Prostate gland (tissue), 2 donors: ENCODE measurements around the gene SLC7A10.

Experiments
- CTCF ChIP-seq, 4 experiments: fragments of 200-600 bp in 2 of 4; fragments of 450-650 bp in 2 of 4; sonication (generic) in 2 of 4; IDR thresholded peaks; 1 replicate in 3 of 4; 2 replicates in 1 of 4; pipeline ENCODE4 v1.5.1; 2016 to 2019; ENCODE audit warnings: antibody characterized with exemption in 4 of 4, mild to moderate bottlenecking in 2 of 4, moderate library complexity in 2 of 4
- POLR2A ChIP-seq: fragments of 450-650 bp; IDR thresholded peaks from one replicate; pipeline ENCODE4 v1.6.1; 2016; ENCODE audit warnings: antibody characterized with exemption, mild to moderate bottlenecking
- POLR2AphosphoS5 ChIP-seq: sonication (generic); formaldehyde crosslinking; IDR thresholded peaks from one replicate; pipeline ENCODE4 v1.6.1; 2017; ENCODE audit warnings: antibody characterized with exemption

- TF ChIP-seq CTCF (IDR thresholded peaks at IDR 0.05): no peak
- TF ChIP-seq POLR2A: no peak
- TF ChIP-seq POLR2AphosphoS5: no peak
Observed at GRCh38 chr19:33189453-33189852, 36.2 kb downstream of the SLC7A10 start.
